ENCODE data around the gene R3HDM4. TPM values are rescaled to one million over a fixed set of nuclear protein-coding genes. Genes with fewer than 3 reads are reported as not detected.

Gene R3HDM4
- 10 to 100 TPM; 29.2 to 45.8 (median 34.9) TPM for total RNA-seq

GRCh38 chr19:913080-913748 is at the start of gene R3HDM4:
R3HDM4 (minus strand) TSS chr19:913219; CDS start chr19:913157, 62 bp downstream.
- peak in 1 of 2 donors; percentile 65 for TF ChIP-seq POLR2A (IDR thresholded peaks at IDR 0.05)
- TF ChIP-seq CTCF (IDR thresholded peaks at IDR 0.05), result no peak
- Histone ChIP-seq H3K9me3 (no peaks in the 10 kb centered on the region), H3K27me3 (peaks cover 9% of the 10 kb centered on the region), H3K27ac (peak within 1 kb of the TSS; percentile 84 to 89 (median 89)), H3K4me1 (peaks cover 20 to 30% of the 10 kb centered on the region in 2 donors), H3K4me3 (replicated peaks in 1 of 3) (peak within 1 kb of the TSS; percentile 20 to 89 (median 73)), H3K36me3 (no peaks in the 10 kb centered on the region)
- 2% methylated on average over 32 to 43 of the region's 76 CpGs for WGBS, 2 donors
- intact Hi-C loops (cut with DNase I), result no loop called here
- peak; percentile 76 to 78 for DNase-seq

- no peak overlapping the region for H3K4me3 ChIP-seq (replicated peaks in 1 of 3)
- TF ChIP-seq POLR2A (IDR thresholded peaks at IDR 0.05) (no peak), CTCF (IDR thresholded peaks at IDR 0.05) (no peak)
- DNase-seq, result no peak
- peaks cover 0 to 7% of the 10 kb centered on the region in 2 donors for H3K36me3 ChIP-seq
- H3K27ac ChIP-seq, result no peak overlapping the region
- H3K4me1 ChIP-seq, result no peaks in the 10 kb centered on the region
- no peaks in the 10 kb centered on the region for H3K9me3 ChIP-seq
- intact Hi-C loops (cut with DNase I), result no loop called here
- 75 to 83% methylated on average over 13 to 14 of the region's 14 CpGs for WGBS, 2 donors
- H3K27me3 ChIP-seq, result no peaks in the 10 kb centered on the region
These were observed 49.0 kb upstream of the R3HDM4 start for GRCh38 chr19:961866-962620.

GRCh38 chr19:960601-960938 is 47.6 kb upstream of the R3HDM4 start:
- no peaks in the 10 kb centered on the region for H3K36me3 ChIP-seq

GRCh38 chr19:960020-960419 is 47.0 kb upstream of the R3HDM4 start:
- Histone ChIP-seq H3K4me1 (no peaks in the 10 kb centered on the region), H3K27ac (no peak overlapping the region), H3K4me3 (replicated peaks in 1 of 3) (no peak overlapping the region), H3K36me3 (no peaks in the 10 kb centered on the region), H3K9me3 (no peaks in the 10 kb centered on the region), H3K27me3 (no peaks in the 10 kb centered on the region)
- WGBS, 2 donors, result 62 to 67% methylated on average over 8 to 12 of the region's 12 CpGs
- intact Hi-C loops (cut with DNase I), result no loop called here
- no peak for DNase-seq
- no peak for TF ChIP-seq POLR2A (IDR thresholded peaks at IDR 0.05)
- TF ChIP-seq CTCF (IDR thresholded peaks at IDR 0.05), result no peak

More at GRCh38 chr19:960601-960938, 47.6 kb upstream of the R3HDM4 start:
- Histone ChIP-seq H3K4me1 (no peaks in the 10 kb centered on the region), H3K4me3 (replicated peaks in 1 of 3) (no peak overlapping the region), H3K27ac (no peak overlapping the region), H3K27me3 (no peaks in the 10 kb centered on the region), H3K9me3 (no peaks in the 10 kb centered on the region)
- no peak for DNase-seq
- intact Hi-C loops (cut with DNase I), result no loop called here
- TF ChIP-seq POLR2A (IDR thresholded peaks at IDR 0.05) (no peak), CTCF (IDR thresholded peaks at IDR 0.05) (no peak)
- WGBS, 2 donors, result 81 to 100% methylated on average over 1 to 6 of the region's 8 CpGs
